IMR-90 (cell line): ENCODE data around the gene RCBTB1. TPM values are rescaled to one million over a fixed set of nuclear protein-coding genes. Genes with fewer than 3 reads are reported as not detected.

ENCODE experiments used
- ATAC-seq: fragments of 200-7000 bp; cut with Tn5 transposase; 2 replicates; pipeline ENCODE4 v1.9.1; 2020; ENCODE audit warnings: low read depth, mild to moderate bottlenecking, moderate library complexity
- BruUV-seq: library from RNA; stranded (reverse); fragments of 400-500 nt; replicated peaks from 2 replicates; lab custom pipeline; 2021; lab: Mats Ljungman, UMichigan
- CTCF ChIA-PET: fragments of 300-600 bp; formaldehyde crosslinking; extraction: SDS; loops from one replicate; lab custom pipeline; 2021; ENCODE audit warnings: antibody characterized with exemption; lab: Yijun Ruan, JAX
- POLR2A ChIA-PET: fragments of 300-600 bp; sonication (Branson Sonifier 250); formaldehyde crosslinking; loops from one replicate; lab custom pipeline; 2022; ENCODE audit warnings: antibody characterized with exemption; ENCODE audit not compliant: unreplicated experiment; lab: Charles Lee
- DNase-seq: peaks from one replicate; pipeline ENCODE4 v3.0.0; 2013
- H2AFZ ChIP-seq: replicated peaks from 2 replicates; pipeline ENCODE3; 2013; ENCODE audit warnings: low read length, mild to moderate bottlenecking; ENCODE audit not compliant: poor library complexity
- H2AK5ac ChIP-seq: 2 replicates; pipeline ENCODE4 v1.6.1; 2013; ENCODE audit warnings: low read depth, low read length, inconsistent platforms
- H2AK9ac ChIP-seq: replicated peaks from 2 replicates; pipeline ENCODE3; 2013; ENCODE audit warnings: mild to moderate bottlenecking, low read depth, low read length, moderate library complexity; ENCODE audit not compliant: poor library complexity
- H2BK120ac ChIP-seq: 2 replicates; pipeline ENCODE4 v1.6.1; 2013; ENCODE audit warnings: low read depth, low read length, inconsistent platforms
- H2BK15ac ChIP-seq: 3 replicates; pipeline ENCODE4 v1.6.1; 2013; ENCODE audit warnings: low read depth, low read length, inconsistent platforms
- H2BK20ac ChIP-seq: 2 replicates; pipeline ENCODE4 v1.6.1; 2013; ENCODE audit warnings: low read depth, mild to moderate bottlenecking, inconsistent platforms, low read length, moderate library complexity
- H2BK5ac ChIP-seq: 2 replicates; pipeline ENCODE4 v1.6.1; 2013; ENCODE audit warnings: mild to moderate bottlenecking, low read depth, low read length, inconsistent platforms; ENCODE audit not compliant: poor library complexity, severe bottlenecking
- H3K14ac ChIP-seq: replicated peaks from 2 replicates; pipeline ENCODE4 v1.6.1; 2013; ENCODE audit warnings: low read depth, low read length, inconsistent platforms
- H3K18ac ChIP-seq: 2 replicates; pipeline ENCODE4 v1.6.1; 2013; ENCODE audit warnings: low read depth, low read length, control low read depth
- H3K23ac ChIP-seq: 2 replicates; pipeline ENCODE4 v1.6.1; 2013; ENCODE audit warnings: low read depth, low read length, inconsistent platforms
- H3K27ac ChIP-seq: 2 replicates; pipeline ENCODE4 v1.5.1; 2013; ENCODE audit warnings: mild to moderate bottlenecking, control low read depth, low read length; ENCODE audit not compliant: insufficient read depth
- H3K27me3 ChIP-seq: 2 replicates; pipeline ENCODE4 v1.6.1; 2013; ENCODE audit warnings: low read length; ENCODE audit not compliant: control insufficient read depth, insufficient read depth
- H3K36me3 ChIP-seq: 2 replicates; pipeline ENCODE4 v1.6.1; 2013; ENCODE audit warnings: low read length, mixed read lengths; ENCODE audit not compliant: control insufficient read depth, insufficient read depth
- H3K4ac ChIP-seq: 2 replicates; pipeline ENCODE4 v1.6.1; 2013; ENCODE audit warnings: low read depth, low read length, inconsistent platforms
- H3K4me1 ChIP-seq: 2 replicates; pipeline ENCODE4 v1.6.1; 2013; ENCODE audit warnings: low read length, mixed read lengths; ENCODE audit not compliant: control insufficient read depth, insufficient read depth
- H3K4me2 ChIP-seq: 2 replicates; pipeline ENCODE4 v1.6.1; 2013; ENCODE audit warnings: low read depth, mild to moderate bottlenecking, control low read depth, low read length, moderate library complexity
- H3K4me3 ChIP-seq: 2 replicates; pipeline ENCODE4 v1.5.1; 2013; ENCODE audit warnings: low read depth, mild to moderate bottlenecking, control low read depth, low read length, moderate library complexity; ENCODE audit not compliant: insufficient read depth
- H3K56ac ChIP-seq: 2 replicates; pipeline ENCODE4 v1.6.1; 2013; ENCODE audit warnings: low read length, inconsistent platforms; ENCODE audit not compliant: insufficient read depth; ENCODE audit errors: extremely low read depth
- H3K79me1 ChIP-seq, 2 experiments: 2 replicates each; pipeline ENCODE4 v1.6.1; 2013; ENCODE audit warnings: low read length in 2 of 2, inconsistent platforms in 1 of 2, low read depth in 1 of 2
- H3K9ac ChIP-seq: 2 replicates; pipeline ENCODE4 v1.6.1; 2013; ENCODE audit warnings: low read depth, low read length, control low read depth
- H3K9me1 ChIP-seq: 2 replicates; pipeline ENCODE4 v1.6.1; 2013; ENCODE audit warnings: low read length, inconsistent platforms; ENCODE audit not compliant: insufficient read depth
- H3K9me3 ChIP-seq: 2 replicates; pipeline ENCODE4 v1.6.1; 2013; ENCODE audit warnings: low read length; ENCODE audit not compliant: control insufficient read depth, insufficient read depth
- H4K20me1 ChIP-seq: 2 replicates; pipeline ENCODE4 v1.6.1; 2013; ENCODE audit warnings: low read length, inconsistent platforms; ENCODE audit not compliant: insufficient read depth
- H4K5ac ChIP-seq: 2 replicates; pipeline ENCODE4 v1.6.1; 2013; ENCODE audit warnings: mild to moderate bottlenecking, low read depth, low read length, control low read depth
- H4K8ac ChIP-seq, 2 experiments: 2 replicates each; pipeline ENCODE4 v1.6.1; 2013; ENCODE audit warnings: low read depth in 2 of 2, low read length in 2 of 2, control low read depth in 1 of 2, inconsistent platforms in 1 of 2
- H4K91ac ChIP-seq: 2 replicates; pipeline ENCODE4 v1.6.1; 2013; ENCODE audit warnings: low read depth, low read length, inconsistent platforms; ENCODE audit not compliant: insufficient read depth
- SMC3 ChIP-seq: fragments of 150-350 bp; IDR thresholded peaks from 2 replicates; pipeline ENCODE4 v1.6.1; 2016; ENCODE audit warnings: low read depth, mild to moderate bottlenecking, antibody characterized with exemption, low read length, moderate library complexity
- WGBS, 2 experiments: methylation state at CpG; one replicate each; pipeline versions ENCODE4 v1.1.5 to v1.1.7; 2013; ENCODE audit warnings: missing lambda C conversion rate in 2 of 2; ENCODE audit not compliant: insufficient read length in 1 of 2; ENCODE audit errors: extremely low coverage in 2 of 2; 5-methylcytosine and 5-hydroxymethylcytosine counted together
- dilution Hi-C: fragments of 300-500 bp; cut with HindIII; formaldehyde crosslinking; loops from one replicate; pipeline ENCODE4 v1.14.3; 2018; ENCODE audit warnings: low sequenced_read_pairs; ENCODE audit not compliant: unreplicated experiment
- in situ Hi-C: fragments of 300-500 bp; cut with MboI; formaldehyde crosslinking; loops from 3 replicates; pipeline ENCODE4 v1.14.3; 2019; ENCODE audit warnings: low sequenced_read_pairs, inconsistent platforms, mixed read lengths
- intact Hi-C: fragments of 100-400 bp; cut with micrococcal nuclease; formaldehyde crosslinking; loops from 2 replicates; pipeline ENCODE4 v1.10.0; 2022
- polyA plus RNA-seq, 3 experiments: library from polyadenylated mRNA; depleted of rRNA; stranded (reverse); fragments of >200 nt; gene quantifications; 2 replicates each; pipeline ENCODE4 v1.2.3, GENCODE V29; 2012; ENCODE audit warnings: low replicate concordance in 1 of 3
- total RNA-seq: library from RNA; depleted of rRNA; stranded (reverse); fragments of >200 nt; gene quantifications from 2 replicates; pipeline ENCODE4 v1.2.3, GENCODE V29; 2012

RCBTB1 gene
- total and polyA plus RNA-seq, 2 of the 4 experiments (the other 2 are of a cell fraction): 11.3 to 11.6 TPM

DNA sequence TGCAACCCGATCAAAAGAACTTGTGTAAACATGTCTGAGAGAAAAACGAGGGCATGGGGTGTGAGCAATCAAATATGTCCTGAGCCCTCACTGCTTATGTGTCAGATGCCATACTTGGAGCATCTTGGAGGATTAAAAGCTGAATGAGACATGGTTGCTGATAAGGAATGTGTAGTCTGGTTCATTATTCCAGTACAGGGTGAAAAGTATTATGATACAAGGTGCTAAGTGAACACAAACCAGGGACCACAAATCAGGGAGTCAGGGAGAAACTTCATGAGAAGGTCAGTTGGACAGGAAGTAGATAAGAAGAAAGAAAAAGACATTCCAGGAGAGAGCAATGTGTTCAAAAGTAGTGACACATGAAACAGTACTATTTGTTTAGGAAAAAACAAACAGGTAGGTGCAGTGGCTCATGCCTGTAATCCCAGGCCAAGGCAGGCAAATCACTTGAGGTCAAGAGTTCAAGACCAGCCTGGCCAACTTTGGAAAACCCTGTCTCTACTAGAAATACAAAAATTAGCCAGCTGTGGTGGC, 2.0 kb upstream of the RCBTB1 start:
- Histone ChIP-seq H3K9me3 (no peaks in the 10 kb centered on the region), H3K18ac (no peak overlapping the region), H3K14ac (0 out of 2 replicates have a peak overlapping the region, but pooled peaks have one; percentile 17), H3K27me3 (no peaks in the 10 kb centered on the region), H3K79me1 (peaks cover 15 to 32% of the 10 kb centered on the region in 2 experiments; a peak in 3 of 4 replicates), H3K4me2 (no peak overlapping the region), H2AFZ (no peak overlapping the region), H4K8ac (peak overlapping the region in 1 of 2 experiments; percentile 48; a peak in 2 of 4 replicates), H3K4me1 (peaks cover 3% of the 10 kb centered on the region), H2BK20ac (peak overlapping the region; percentile 16; the same call in 1 of the 2 replicates), H2AK5ac (no peak overlapping the region), H4K5ac (no peak overlapping the region), H2BK15ac (no peak overlapping the region), H2BK120ac (no peak overlapping the region), H3K36me3 (no peaks in the 10 kb centered on the region), H3K27ac (no peak overlapping the region), H3K4me3 (no peak overlapping the region), H3K9me1 (peaks cover 5% of the 10 kb centered on the region), H3K23ac (no peak overlapping the region), H3K9ac (no peak overlapping the region), H2AK9ac (no peak overlapping the region), H3K56ac (no peak overlapping the region), H2BK5ac (peak overlapping the region; percentile 68), H4K91ac (no peak overlapping the region), H3K4ac (no peak overlapping the region; the same call in 1 of the 2 replicates), H4K20me1 (no peaks in the 10 kb centered on the region)
- intact Hi-C loops (no loop called here), dilution Hi-C loops (no loop called here), in situ Hi-C loops (no loop called here)
- CTCF ChIA-PET: no interaction called here
- DNase-seq (peak; percentile 67), ATAC-seq (peak; percentile 4)
- 5% methylated on average over 2 of the region's 2 CpGs; no CpG with 5 or more reads in 1 of the 2 experiments for WGBS, 2 experiments
- no peak for TF ChIP-seq SMC3
- POLR2A ChIA-PET: no interaction called here
- BruUV-seq: no TSS peak
